GM19043 (cell line): Measurements from ENCODE around the gene TRIP10.
"Not testable (repeated sequence)": the region's sequence is repeated elsewhere in the genome, so short reads cannot be mapped to it uniquely, and the experiment has no call there.

Experiments used
- ATAC-seq: cut with Tn5 transposase; IDR thresholded peaks from one replicate; pipeline ENCODE4 v1.9.1; 2021; ENCODE audit warnings: low read depth; ENCODE audit not compliant: unreplicated experiment

Gene TRIP10

DNA sequence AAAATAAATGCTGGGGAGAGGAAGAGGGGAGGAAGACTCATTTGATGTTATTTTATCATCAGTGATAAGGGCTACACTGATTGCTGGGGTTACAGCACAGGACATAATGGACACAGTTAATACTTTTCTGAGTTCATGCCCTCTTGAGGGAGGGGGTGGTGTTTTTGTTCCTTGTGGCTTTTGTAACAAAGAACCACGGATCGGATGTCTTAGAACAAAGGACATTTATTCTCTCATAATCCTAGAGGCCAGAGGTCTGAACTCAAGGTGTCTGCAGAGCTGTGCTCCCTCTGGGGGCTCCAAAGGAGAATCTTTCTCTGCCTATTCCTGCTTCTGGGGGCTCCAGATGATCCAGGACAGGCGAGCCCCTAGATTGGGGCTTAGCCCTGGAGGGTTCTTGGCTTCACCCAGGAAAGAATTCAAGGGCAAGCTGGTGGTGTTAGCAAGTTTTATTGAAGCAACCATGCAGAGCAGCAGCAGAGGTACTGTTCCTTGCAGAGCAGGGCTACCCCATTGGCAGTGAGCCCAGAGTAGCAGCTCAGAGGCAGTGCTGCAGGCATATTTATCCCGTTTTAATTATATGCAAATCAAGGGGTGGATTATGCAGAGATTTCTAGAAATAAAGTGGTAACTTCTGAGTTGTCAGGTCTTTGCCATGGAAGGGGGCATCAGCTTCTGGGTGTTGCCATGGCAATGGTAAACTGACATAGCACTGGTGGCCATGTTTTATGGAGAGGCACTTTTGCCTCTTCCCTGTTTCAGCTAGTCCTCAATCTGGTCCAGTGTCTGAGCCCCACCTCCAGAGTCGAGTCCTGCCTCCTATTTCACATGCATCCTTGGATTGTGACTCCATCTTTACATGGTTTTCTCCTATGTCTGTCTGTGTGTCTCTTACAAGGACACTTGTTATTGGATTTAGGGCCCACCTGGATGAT lies 51.0 kb downstream of the TRIP10 start:
- no peak for ATAC-seq

GRCh38 chr19:6791237-6791636 lies 51.8 kb downstream of the TRIP10 start:
- no peak for ATAC-seq

- ATAC-seq, result no peak
Measured at GRCh38 chr19:6793411-6793810, 53.9 kb downstream of the TRIP10 start.

DNA sequence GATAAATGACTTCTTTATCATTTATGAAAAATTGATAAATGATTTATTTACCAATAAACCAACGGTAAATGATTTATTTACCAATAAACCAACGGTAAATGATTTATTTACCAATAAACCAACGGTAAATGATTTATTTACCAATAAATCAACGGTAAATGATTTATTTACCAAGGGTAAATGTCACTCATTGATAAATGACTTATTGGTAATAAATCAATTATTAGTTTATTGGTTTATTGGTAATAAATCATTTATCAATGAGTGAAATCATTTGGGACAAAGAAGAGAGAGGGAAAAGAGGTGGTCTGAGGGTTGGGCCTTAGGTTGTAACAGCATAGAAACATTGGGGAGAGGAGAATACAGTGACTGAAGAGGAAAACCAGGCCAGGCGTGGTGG lies 54.5 kb downstream of the TRIP10 start:
- ATAC-seq, result no peak

DNA sequence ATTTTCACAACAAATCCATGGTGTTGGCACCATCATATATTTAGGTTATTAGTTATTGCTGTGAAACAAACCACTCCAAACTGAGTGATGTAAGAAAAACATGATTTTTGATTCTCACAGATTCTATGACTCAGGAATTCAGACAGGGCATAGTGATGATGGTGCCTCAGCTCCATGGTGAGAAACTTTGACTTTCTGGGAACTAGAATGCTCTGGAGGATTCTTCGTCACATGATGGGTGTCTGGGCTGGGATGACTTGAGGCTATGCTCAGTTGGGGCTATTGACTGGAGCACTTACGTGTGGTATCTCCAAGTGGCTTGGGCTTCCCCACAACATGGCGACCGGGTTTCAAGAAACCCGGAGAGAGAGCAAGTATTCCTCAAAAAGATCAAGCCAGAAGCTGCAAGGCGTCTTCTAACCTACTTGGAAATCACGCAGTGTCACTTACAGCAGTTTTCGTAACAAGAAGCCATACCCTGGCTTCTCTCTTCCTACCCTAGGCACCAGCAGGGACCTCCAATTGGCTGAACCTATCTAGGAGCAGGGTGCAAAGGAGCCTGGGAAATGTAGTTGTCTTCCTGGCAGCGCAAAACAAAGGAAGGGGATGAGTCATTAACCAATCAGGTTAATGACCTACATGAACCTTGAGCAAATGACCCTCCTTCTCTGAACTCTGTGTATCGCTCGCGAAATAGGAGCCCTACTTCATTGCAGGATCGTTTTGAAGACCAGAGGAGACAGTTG lies 55.4 kb downstream of the TRIP10 start:
- ATAC-seq, result no peak

DNA sequence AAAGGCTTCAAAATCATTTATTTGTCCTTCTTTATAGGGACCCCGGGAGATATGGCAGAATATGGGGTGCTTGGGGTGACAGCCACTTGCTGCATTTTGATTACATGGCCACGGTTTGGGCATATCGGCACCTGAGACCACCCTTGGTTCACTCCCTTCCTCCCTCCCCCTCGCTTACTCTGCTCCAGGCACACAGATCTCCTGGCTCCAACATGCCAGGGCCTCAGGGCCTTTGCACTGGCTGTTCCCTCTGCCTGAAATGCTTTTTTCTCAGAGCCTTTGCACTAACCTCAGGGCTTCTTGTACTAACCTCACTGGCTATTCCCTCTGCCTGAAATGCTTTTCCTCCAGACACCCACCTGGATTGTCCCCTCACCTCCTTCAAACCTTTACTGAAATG lies 56.8 kb downstream of the TRIP10 start:
- ATAC-seq, result no peak

GRCh38 chr19:6797646-6798045 lies 58.2 kb downstream of the TRIP10 start:
- ATAC-seq, result no peak

- not testable (repeated sequence) for ATAC-seq
Measured at GRCh38 chr19:6800160-6800790, 60.8 kb downstream of the TRIP10 start.

DNA sequence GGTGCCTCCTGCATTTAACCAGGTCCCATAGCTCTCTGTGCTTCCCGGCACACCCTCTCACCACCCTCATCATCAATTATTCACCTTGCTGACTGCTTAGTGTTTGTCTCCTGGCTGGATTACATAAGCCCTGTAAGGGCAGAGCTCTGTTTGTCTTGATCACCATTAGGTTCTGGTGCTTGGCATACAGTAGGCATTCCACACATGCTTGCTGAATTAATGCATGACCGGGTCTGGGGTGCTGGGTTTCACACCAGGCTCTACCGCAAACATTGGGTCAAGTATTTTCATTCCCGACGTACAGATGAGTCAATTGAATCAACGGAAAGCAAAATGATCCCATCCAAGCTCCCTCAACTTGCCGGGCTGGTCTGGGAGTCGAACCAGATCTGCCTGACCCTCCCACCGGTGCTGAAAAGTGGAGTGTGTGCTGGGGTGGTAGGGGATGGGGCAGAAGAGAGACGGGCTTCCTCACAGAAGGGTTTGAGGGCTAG lies 61.6 kb downstream of the TRIP10 start:
- ATAC-seq, result no peak
